HG03159 (cell line): Measurements from ENCODE around the gene RAG2.

ENCODE experiments used
- ATAC-seq: cut with Tn5 transposase; IDR thresholded peaks from one replicate; pipeline ENCODE4 v1.9.1; 2021; ENCODE audit warnings: mild to moderate bottlenecking, moderate library complexity; ENCODE audit not compliant: unreplicated experiment

RAG2 gene

DNA sequence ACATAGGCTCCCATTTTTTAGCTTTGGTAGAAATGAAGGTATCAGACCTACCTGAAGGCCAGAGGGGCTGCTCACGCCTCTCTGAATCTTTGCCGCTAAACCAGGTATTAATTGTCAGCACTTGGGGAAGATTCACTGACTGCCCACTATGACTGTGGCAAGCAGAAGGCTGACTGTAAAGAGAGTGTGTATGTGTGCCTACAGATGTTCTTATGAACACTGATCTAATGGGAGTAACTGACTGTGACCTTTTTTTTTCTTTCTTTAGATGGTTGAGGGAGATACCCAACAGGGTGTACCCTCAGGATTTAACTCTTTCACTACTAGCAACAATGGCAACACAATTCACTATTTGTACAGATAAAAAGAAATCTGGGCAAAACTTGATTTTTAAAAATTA lies at the start of gene RAG2:
TSS of gene RAG2 (minus strand) at position 186 of the 400 bp plus-strand sequence. CDS start 4,068 bp downstream, outside the sequence.
- ATAC-seq, result no peak

GRCh38 chr11:36638556-36638955 lies 40.5 kb upstream of the RAG2 start:
- no peak for ATAC-seq

DNA sequence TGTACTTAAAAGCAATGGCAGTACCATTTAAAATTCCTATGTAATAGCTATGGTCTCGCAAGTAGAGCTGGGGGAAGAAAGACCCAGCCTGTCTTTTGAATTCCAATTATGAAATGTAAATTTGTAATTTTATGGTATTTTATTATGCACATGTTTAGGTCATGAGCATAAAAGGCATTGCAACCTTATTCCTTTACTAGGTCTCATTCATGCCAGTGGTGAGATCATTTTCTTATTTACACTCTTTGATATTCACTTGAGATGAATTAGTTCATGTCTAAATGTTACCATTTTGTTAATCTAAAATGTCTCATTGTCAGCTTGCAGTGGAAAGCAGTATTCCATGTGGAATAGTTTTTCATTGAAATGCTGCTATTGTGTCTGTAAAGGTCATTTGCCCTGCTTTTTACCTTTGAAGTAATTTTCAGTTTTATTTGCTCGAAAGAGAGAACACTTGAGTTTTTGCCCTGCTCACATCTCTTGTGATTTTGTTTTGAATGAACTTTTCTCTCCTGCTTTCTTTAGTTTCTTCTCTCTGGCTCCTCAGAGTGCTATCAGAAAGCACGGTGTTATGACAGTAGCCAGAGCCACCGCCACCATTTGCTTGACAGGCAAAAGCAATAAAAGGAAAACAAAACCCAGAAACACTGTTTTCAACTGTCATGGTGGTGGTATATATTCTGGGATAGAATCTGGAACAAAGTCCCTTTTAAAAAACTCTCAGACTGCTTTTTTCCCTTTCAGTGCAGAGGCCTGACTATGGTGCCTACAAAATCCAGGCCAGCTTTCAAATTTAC lies 37.2 kb upstream of the RAG2 start:
- ATAC-seq, result no peak

- peak; percentile 85 for ATAC-seq
Observed at GRCh38 chr11:36631774-36632173, 33.7 kb upstream of the RAG2 start.

- ATAC-seq, result no peak
Observed at GRCh38 chr11:36628765-36629244, 30.8 kb upstream of the RAG2 start.

GRCh38 chr11:36628141-36628540 lies 30.1 kb upstream of the RAG2 start:
- ATAC-seq, result no peak

DNA sequence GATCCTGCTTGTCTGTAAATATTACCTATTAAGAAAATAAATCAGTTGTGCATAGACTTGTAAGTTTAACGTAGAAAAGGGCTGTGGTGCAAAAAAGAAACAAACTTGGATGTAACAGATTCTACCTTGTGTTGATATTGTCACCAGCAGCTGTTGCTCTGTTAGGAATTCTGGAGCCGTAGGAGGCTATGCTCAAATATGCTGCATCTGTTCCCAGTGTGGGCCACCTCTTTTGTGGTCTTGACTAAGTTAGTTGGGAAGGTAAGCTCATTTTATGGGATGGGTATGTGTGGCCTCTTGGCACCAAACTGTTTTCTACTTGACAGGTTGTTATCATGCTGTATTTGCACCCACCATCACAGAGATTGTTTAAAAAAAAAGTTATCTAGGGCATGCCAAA lies 29.4 kb upstream of the RAG2 start:
- ATAC-seq, result no peak

DNA sequence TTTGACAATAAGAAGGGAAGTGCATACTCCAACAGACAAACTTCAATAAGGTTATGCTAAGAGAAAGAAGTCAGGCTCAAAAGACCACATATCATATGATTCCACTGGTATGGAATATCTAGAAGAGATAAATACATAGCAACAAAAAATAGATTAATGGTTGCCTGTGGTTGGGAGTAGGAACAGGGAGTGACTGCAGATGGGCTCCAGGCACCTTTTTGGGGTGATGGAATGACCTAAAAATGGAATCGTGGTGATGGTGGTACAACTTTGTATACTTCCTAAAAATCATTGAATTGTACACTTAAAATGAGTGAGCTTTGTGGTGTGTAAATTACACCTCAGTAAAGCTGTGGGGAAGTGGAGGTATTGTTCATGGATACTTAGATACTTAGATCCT lies 29.0 kb upstream of the RAG2 start:
- ATAC-seq, result no peak

- no peak for ATAC-seq
Observed at GRCh38 chr11:36623494-36623893, 25.5 kb upstream of the RAG2 start.

- peak; percentile 66 for ATAC-seq
Observed at GRCh38 chr11:36622431-36623136, 24.5 kb upstream of the RAG2 start.

- ATAC-seq, result no peak
Observed at GRCh38 chr11:36620246-36620645, 22.2 kb upstream of the RAG2 start.

- peak; percentile 38 for ATAC-seq
Observed at GRCh38 chr11:36619502-36619901, 21.5 kb upstream of the RAG2 start.

DNA sequence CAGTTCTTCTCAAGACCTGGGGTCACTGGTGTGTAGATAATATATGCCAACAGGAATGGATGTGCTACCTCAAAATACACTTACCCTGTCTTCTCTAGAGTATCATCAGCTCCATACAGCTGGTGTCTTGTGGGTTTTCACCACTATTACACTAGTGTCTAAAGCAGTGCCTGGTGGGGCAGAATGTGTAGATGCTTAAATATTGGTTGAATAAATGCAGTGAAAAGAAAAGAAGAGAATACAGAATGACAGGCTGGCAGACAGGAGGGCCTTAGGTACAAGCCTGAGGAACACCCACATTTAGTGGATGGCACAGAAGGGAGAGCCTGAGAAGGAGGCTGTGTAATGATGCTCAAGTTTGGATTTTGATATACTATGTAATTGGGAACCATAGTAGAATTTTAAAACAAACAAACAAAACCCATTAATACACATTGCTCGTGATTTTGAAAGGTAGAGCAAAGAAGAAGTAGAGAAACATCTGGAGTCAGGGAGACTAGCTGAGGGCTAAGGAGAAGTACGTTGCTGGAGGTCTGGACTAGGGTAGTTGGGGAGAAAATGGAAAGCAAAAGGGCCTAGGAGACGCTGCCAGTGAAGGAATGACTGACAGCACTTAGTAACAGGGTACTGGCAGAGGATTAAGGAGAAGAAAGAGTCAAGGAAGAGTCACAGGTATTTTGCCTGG lies 20.5 kb upstream of the RAG2 start:
- no peak for ATAC-seq

DNA sequence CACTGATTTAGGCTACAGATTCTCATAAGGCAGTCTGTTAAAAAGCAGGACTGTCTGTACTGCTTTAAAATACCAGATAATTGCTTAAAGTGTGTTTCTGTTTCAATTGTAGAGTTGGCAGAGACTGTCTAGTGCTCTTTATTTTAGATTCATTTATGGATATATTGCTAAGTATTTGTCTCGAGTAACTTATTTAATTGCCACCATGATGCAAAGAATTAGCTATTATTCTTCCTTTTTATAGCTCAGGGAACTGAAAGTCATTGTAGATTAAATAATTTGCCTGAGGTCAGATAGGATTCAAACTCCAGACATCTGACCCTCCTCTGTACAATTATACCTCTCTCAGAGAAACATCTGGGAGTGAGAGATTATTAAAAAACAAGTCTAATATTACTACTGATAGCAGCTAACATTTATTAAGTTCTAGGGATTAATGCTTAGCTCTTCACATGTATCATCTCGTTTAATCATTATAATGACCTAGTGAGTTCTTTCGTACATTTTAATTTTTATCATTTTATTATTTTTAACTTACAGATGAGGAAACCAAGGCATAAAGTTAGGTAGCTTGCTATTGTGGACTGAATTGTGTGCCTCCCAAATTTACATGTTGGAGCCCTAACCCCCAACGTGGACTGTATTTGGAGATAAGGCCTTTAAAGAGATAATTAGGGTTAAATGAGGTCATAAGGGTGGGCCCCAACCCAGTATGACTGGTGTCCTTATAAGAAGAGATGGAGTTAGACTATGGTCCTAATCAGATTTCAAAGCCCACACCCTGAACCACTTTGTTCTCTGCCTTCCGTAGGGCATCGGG lies 19.7 kb upstream of the RAG2 start:
- no peak for ATAC-seq

DNA sequence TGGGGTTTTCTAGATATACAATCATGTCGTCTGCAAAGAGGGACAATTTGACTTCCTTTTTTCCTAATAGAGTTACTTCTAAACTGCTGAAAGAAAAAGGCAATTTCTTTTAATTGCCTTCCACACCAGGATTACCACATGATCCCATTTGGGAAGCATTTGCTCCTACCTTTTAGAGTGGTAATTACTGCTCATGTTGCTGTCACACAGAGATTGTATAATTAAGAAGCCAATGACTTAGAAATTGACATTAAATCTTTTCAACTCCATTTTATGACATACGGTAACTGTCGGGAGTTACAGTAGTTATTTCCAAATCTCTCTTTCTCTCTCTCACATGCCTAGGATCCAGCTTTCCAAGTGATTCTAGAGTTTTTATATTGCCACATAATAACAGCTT lies 17.8 kb upstream of the RAG2 start:
- ATAC-seq, result no peak

- ATAC-seq, result no peak
Observed at GRCh38 chr11:36609383-36609782, 11.3 kb upstream of the RAG2 start.

GRCh38 chr11:36608491-36609199 lies 10.6 kb upstream of the RAG2 start:
- no peak for ATAC-seq

GRCh38 chr11:36605221-36606216 lies 7.5 kb upstream of the RAG2 start:
- peak; percentile 67 for ATAC-seq

GRCh38 chr11:36602135-36602534 lies 4.1 kb upstream of the RAG2 start:
- no peak for ATAC-seq
